Fibroblast of lung (primary cell): ENCODE measurements around the gene TIPRL. TPM values are rescaled to one million over a fixed set of nuclear protein-coding genes. Genes with fewer than 3 reads are reported as not detected.
A peak's percentile ranks its signal among the peaks of the same experiment; 100 is the strongest.
"Not testable (repeated sequence)": the region's sequence is repeated elsewhere in the genome, so short reads cannot be mapped to it uniquely, and the experiment has no call there.

Experiments
- DNase-seq, 2 donors: peaks; one replicate each; pipeline versions ENCODE4 v3.0.0 to v3.0.0-alpha.2; 2010; ENCODE audit warnings: low read depth in 2 of 2
- H2AFZ ChIP-seq: 2 replicates; pipeline ENCODE4 v1.5.1; 2012; ENCODE audit warnings: low read length, control low read depth, inconsistent platforms
- H3K27ac ChIP-seq: 2 replicates; pipeline ENCODE4 v1.5.1; 2011; ENCODE audit warnings: low read length, control low read depth; ENCODE audit not compliant: insufficient read depth
- H3K27me3 ChIP-seq: 2 replicates; pipeline ENCODE4 v1.5.1; 2011; ENCODE audit warnings: mild to moderate bottlenecking, low read length; ENCODE audit not compliant: control insufficient read depth, insufficient read depth
- H3K36me3 ChIP-seq: 2 replicates; pipeline ENCODE4 v1.5.1; 2011; ENCODE audit warnings: low read length; ENCODE audit not compliant: control insufficient read depth, insufficient read depth
- H3K4me1 ChIP-seq: 2 replicates; pipeline ENCODE4 v1.5.1; 2011; ENCODE audit warnings: low read length; ENCODE audit not compliant: control insufficient read depth, insufficient read depth; ENCODE audit errors: extremely low read depth
- H3K4me2 ChIP-seq: 2 replicates; pipeline ENCODE4 v1.5.1; 2011; ENCODE audit warnings: low read length, control low read depth; ENCODE audit not compliant: insufficient read depth; ENCODE audit errors: extremely low read depth
- H3K4me3 ChIP-seq, 4 experiments: fragments of 200-600 bp in 1 of 4; sonication (generic) in 1 of 4; replicated peaks in 1 of 4; 2 replicates each; pipeline ENCODE4 v1.5.1; 2011 to 2016; ENCODE audit warnings: low read length in 4 of 4, low read depth in 3 of 4, mild to moderate bottlenecking in 3 of 4, control low read depth in 2 of 4, inconsistent platforms in 1 of 4, mixed read lengths in 1 of 4; ENCODE audit not compliant: insufficient read depth in 1 of 4; ENCODE audit errors: control extremely low read depth in 1 of 4
- H3K79me2 ChIP-seq: 2 replicates; pipeline ENCODE4 v1.5.1; 2012; ENCODE audit warnings: mild to moderate bottlenecking, low read length, inconsistent platforms; ENCODE audit not compliant: control insufficient read depth, insufficient read depth
- H3K9ac ChIP-seq: 2 replicates; pipeline ENCODE4 v1.5.1; 2011; ENCODE audit warnings: mild to moderate bottlenecking, low read length, control low read depth; ENCODE audit not compliant: insufficient read depth
- H3K9me3 ChIP-seq: 2 replicates; pipeline ENCODE4 v1.5.1; 2012; ENCODE audit warnings: low read depth, low read length; ENCODE audit not compliant: control insufficient read depth, insufficient read depth
- H4K20me1 ChIP-seq: 2 replicates; pipeline ENCODE4 v1.5.1; 2011; ENCODE audit warnings: low read length; ENCODE audit not compliant: control insufficient read depth, insufficient read depth; ENCODE audit errors: extremely low read depth
- EZH2 ChIP-seq: IDR thresholded peaks from 2 replicates; pipeline ENCODE4 v1.5.1; 2012; ENCODE audit warnings: low read length, control low read depth, mild to moderate bottlenecking; ENCODE audit errors: missing control alignments
- polyA plus RNA-seq, 2 donors: library from polyadenylated mRNA; depleted of rRNA in 1 of 2; stranded (reverse) in 1 of 2; unstranded in 1 of 2; fragments of >200 nt; gene quantifications; 2 replicates each; pipeline ENCODE4 v1.2.1, GENCODE V29; 2011 to 2012; ENCODE audit warnings: missing spikeins in 1 of 2
- total RNA-seq: library from RNA; depleted of rRNA; stranded (reverse); fragments of >200 nt; gene quantifications from 2 replicates; pipeline ENCODE4 v1.2.1, GENCODE V29; 2014
- TF ChIP-seq, protein P1 (sequence below), 2 donors: IDR thresholded peaks in 1 of 2; conservative IDR thresholded peaks in 1 of 2; 1 replicate in 1 of 2; 2 replicates in 1 of 2; pipeline ENCODE4 v1.5.1; 2011 to 2012; ENCODE audit warnings: low read length in 2 of 2, control low read depth in 1 of 2, inconsistent platforms in 1 of 2, low read depth in 1 of 2, mild to moderate bottlenecking in 1 of 2

Gene TIPRL
- total and polyA plus RNA-seq, 2 donors (not counting 1 experiment from before 2014, with no cell fraction given): 34.7 to 40.9 TPM

DNA sequence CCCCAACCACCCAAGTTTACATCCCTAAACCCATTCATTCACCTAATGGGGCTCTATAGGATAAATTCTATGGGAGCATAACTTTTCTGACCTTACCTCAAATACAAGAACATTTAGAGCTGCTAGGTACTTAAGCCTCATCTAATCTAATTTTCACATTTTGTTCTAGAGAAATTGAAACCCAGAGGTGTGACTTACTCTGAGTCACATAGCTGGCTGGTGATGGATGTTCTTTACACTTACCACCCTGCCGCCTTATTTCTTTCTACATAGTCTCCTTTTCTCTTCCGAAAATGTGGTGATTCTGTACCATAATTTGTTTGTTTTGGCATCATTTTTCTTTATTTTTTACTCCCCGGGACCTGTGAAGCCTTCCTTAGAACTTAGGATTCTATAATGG lies 20.3 kb downstream of the TIPRL start:
- no peak for DNase-seq
- Histone ChIP-seq H4K20me1 (no peaks in the 10 kb centered on the region), H3K4me1 (peaks cover 3% of the 10 kb centered on the region), H3K79me2 (no peaks in the 10 kb centered on the region), H3K9ac (no peak overlapping the region), H3K27me3 (no peaks in the 10 kb centered on the region), H2AFZ (no peak overlapping the region), H3K9me3 (no peaks in the 10 kb centered on the region), H3K27ac (no peak overlapping the region), H3K4me3 (no peak overlapping the region), H3K36me3 (no peaks in the 10 kb centered on the region), H3K4me2 (no peak overlapping the region)
- TF ChIP-seq EZH2: no peak
- TF ChIP-seq, protein P1, sequence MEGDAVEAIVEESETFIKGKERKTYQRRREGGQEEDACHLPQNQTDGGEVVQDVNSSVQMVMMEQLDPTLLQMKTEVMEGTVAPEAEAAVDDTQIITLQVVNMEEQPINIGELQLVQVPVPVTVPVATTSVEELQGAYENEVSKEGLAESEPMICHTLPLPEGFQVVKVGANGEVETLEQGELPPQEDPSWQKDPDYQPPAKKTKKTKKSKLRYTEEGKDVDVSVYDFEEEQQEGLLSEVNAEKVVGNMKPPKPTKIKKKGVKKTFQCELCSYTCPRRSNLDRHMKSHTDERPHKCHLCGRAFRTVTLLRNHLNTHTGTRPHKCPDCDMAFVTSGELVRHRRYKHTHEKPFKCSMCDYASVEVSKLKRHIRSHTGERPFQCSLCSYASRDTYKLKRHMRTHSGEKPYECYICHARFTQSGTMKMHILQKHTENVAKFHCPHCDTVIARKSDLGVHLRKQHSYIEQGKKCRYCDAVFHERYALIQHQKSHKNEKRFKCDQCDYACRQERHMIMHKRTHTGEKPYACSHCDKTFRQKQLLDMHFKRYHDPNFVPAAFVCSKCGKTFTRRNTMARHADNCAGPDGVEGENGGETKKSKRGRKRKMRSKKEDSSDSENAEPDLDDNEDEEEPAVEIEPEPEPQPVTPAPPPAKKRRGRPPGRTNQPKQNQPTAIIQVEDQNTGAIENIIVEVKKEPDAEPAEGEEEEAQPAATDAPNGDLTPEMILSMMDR (conservative IDR thresholded peaks at IDR 0.05 in 1 of 2, IDR thresholded peaks at IDR 0.05 in 1 of 2; ENCODE audit: low read depth in 1 of 2, low read length in 2 of 2): no peak

DNA sequence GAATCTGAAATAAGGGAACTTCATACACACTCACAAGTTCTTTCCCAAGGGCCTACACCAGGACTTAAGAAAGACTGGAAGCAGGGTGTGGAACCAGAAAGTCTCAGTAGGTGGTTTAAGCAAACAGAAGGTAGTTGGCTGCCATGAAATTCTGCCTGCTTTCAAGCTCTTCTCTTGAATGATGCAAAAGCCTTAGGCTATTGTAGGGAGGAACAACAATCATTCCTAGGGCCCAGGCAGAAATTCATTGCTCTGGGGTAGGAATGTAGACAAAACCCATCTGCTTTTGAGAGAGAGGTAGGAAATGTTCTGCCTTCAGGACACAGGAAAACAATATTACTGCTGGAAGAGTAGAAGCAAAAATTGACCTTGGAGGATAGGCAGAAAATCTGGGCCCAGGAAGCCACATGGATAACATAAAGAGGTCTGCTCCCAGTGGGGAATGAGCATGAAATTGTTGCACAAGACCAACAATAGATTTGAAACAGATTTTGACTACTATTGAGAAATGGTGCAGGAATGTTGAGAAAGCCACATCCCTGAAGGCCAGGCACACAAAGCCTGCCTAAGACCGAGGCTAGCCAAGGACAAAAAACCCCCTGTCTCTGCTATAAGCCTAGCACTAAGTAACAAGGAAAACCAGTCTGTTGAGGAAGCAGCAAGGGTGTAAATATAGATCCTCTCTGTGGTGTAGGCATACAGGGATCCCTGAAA lies 24.3 kb downstream of the TIPRL start:
- no peaks in the 10 kb centered on the region for H3K79me2 ChIP-seq
- peaks cover 3% of the 10 kb centered on the region for H3K4me1 ChIP-seq
- H2AFZ ChIP-seq: no peak overlapping the region
- H3K27ac ChIP-seq: no peak overlapping the region
- H4K20me1 ChIP-seq: no peaks in the 10 kb centered on the region
- H3K27me3 ChIP-seq: no peaks in the 10 kb centered on the region
- no peak overlapping the region for H3K4me3 ChIP-seq
- TF ChIP-seq, protein P1 (conservative IDR thresholded peaks at IDR 0.05 in 1 of 2, IDR thresholded peaks at IDR 0.05 in 1 of 2; ENCODE audit: low read depth in 1 of 2, low read length in 2 of 2): no peak
- TF ChIP-seq EZH2: no peak
- peak; percentile 64 to 81 for DNase-seq
- H3K36me3 ChIP-seq: no peaks in the 10 kb centered on the region
- no peak overlapping the region for H3K9ac ChIP-seq
- H3K4me2 ChIP-seq: peak overlapping the region; percentile 6
- H3K9me3 ChIP-seq: no peaks in the 10 kb centered on the region

- TF ChIP-seq, protein P1 (conservative IDR thresholded peaks at IDR 0.05 in 1 of 2, IDR thresholded peaks at IDR 0.05 in 1 of 2; ENCODE audit: low read depth in 1 of 2, low read length in 2 of 2): no peak
- no peak for TF ChIP-seq EZH2
- H3K36me3 ChIP-seq: no peaks in the 10 kb centered on the region
- no peaks in the 10 kb centered on the region for H3K9me3 ChIP-seq
- DNase-seq: no peak
- H3K79me2 ChIP-seq: no peaks in the 10 kb centered on the region
- H4K20me1 ChIP-seq: no peaks in the 10 kb centered on the region
- H3K4me1 ChIP-seq: peaks cover 3% of the 10 kb centered on the region
- no peak overlapping the region for H3K4me3 ChIP-seq
- no peak overlapping the region for H3K27ac ChIP-seq
- no peak overlapping the region for H3K4me2 ChIP-seq
- no peak overlapping the region for H2AFZ ChIP-seq
- no peaks in the 10 kb centered on the region for H3K27me3 ChIP-seq
- no peak overlapping the region for H3K9ac ChIP-seq
Observed at GRCh38 chr1:168206111-168206510, 27.3 kb downstream of the TIPRL start.

GRCh38 chr1:168207673-168208072 lies 28.9 kb downstream of the TIPRL start:
- H3K27me3 ChIP-seq, H2AFZ ChIP-seq, H3K36me3 ChIP-seq, H3K4me2 ChIP-seq, H4K20me1 ChIP-seq, H3K9me3 ChIP-seq, H3K27ac ChIP-seq, H3K4me1 ChIP-seq, DNase-seq, H3K9ac ChIP-seq, H3K4me3 ChIP-seq, H3K79me2 ChIP-seq: not testable (repeated sequence)
